Measurements from ENCODE around the gene SP6. TPM values are rescaled to one million over a fixed set of nuclear protein-coding genes. Genes with fewer than 3 reads are reported as not detected.

Gene SP6
- total and polyA plus RNA-seq, 2 experiments from 2014 or later = 1.3 to 1.7 TPM

GRCh38 chr17:47852113-47852949 is 1.4 kb upstream of the SP6 start:
- DNase-seq (ENCODE audit: low spot score) = no peak
- H2AFZ ChIP-seq = no peak overlapping the region
- no peaks in the 10 kb centered on the region for H3K36me3 ChIP-seq (replicated peaks; ENCODE audit: insufficient read depth, low read depth)
- H3K79me2 ChIP-seq = no peaks in the 10 kb centered on the region
- H3K27ac ChIP-seq = no peak overlapping the region
- H4K20me1 ChIP-seq (ENCODE audit: insufficient read depth, poor library complexity, severe bottlenecking) = no peaks in the 10 kb centered on the region
- TF ChIP-seq EZH2 (IDR thresholded peaks at IDR 0.05; ENCODE audit: borderline replicate concordance) (peak; percentile 51), CTCF (IDR thresholded peaks at IDR 0.05; ENCODE audit: poor library complexity) (no peak), EZH2phosphoT487 (IDR thresholded peaks at IDR 0.05; ENCODE audit: low read depth, severe bottlenecking, unreplicated experiment) (peak; percentile 56)
- H3K4me3 ChIP-seq = no peak overlapping the region
- H3K4me1 ChIP-seq (ENCODE audit: insufficient read depth) = peaks cover 8% of the 10 kb centered on the region
- no peaks in the 10 kb centered on the region for H3K9me3 ChIP-seq (ENCODE audit: low read depth)
- H3K27me3 ChIP-seq = peaks cover 83% of the 10 kb centered on the region
- H3K4me2 ChIP-seq = peak overlapping the region; percentile 90
- WGBS (ENCODE audit: low lambda C conversion rate, missing lambda C conversion rate) = 41% methylated on average over 32 of the region's 32 CpGs
- no peaks in the 10 kb centered on the region for H3K9me2 ChIP-seq (replicated peaks; ENCODE audit: insufficient read depth)

GRCh38 chr17:47851764-47852112 is 775 bp upstream of the SP6 start:
- no peak for DNase-seq (ENCODE audit: low spot score)
- Histone ChIP-seq H3K27me3 (peaks cover 85% of the 10 kb centered on the region), H3K27ac (no peak overlapping the region), H4K20me1 (ENCODE audit: insufficient read depth, poor library complexity, severe bottlenecking) (no peaks in the 10 kb centered on the region), H3K4me2 (peak overlapping the region; percentile 90), H3K4me3 (no peak overlapping the region), H3K36me3 (replicated peaks; ENCODE audit: insufficient read depth, low read depth) (no peaks in the 10 kb centered on the region), H3K79me2 (no peaks in the 10 kb centered on the region), H2AFZ (no peak overlapping the region), H3K9me2 (replicated peaks; ENCODE audit: insufficient read depth) (no peaks in the 10 kb centered on the region), H3K9me3 (ENCODE audit: low read depth) (no peaks in the 10 kb centered on the region), H3K4me1 (ENCODE audit: insufficient read depth) (peaks cover 14% of the 10 kb centered on the region)
- no peak for TF ChIP-seq EZH2phosphoT487 (IDR thresholded peaks at IDR 0.05; ENCODE audit: low read depth, severe bottlenecking, unreplicated experiment)
- TF ChIP-seq EZH2 (IDR thresholded peaks at IDR 0.05; ENCODE audit: borderline replicate concordance) = no peak
- TF ChIP-seq CTCF (IDR thresholded peaks at IDR 0.05; ENCODE audit: poor library complexity) = no peak
- WGBS (ENCODE audit: low lambda C conversion rate, missing lambda C conversion rate) = 43% methylated on average over 9 of the region's 11 CpGs

GRCh38 chr17:47850373-47850691 is 631 bp downstream of the SP6 start:
- Histone ChIP-seq H3K27me3 (peaks cover 85% of the 10 kb centered on the region), H3K9me3 (ENCODE audit: low read depth) (no peaks in the 10 kb centered on the region), H3K27ac (no peak overlapping the region), H3K9me2 (replicated peaks; ENCODE audit: insufficient read depth) (no peaks in the 10 kb centered on the region), H4K20me1 (ENCODE audit: insufficient read depth, poor library complexity, severe bottlenecking) (no peaks in the 10 kb centered on the region), H3K4me3 (no peak overlapping the region), H2AFZ (peak overlapping the region; percentile 51), H3K4me2 (peak overlapping the region; percentile 90), H3K36me3 (replicated peaks; ENCODE audit: insufficient read depth, low read depth) (no peaks in the 10 kb centered on the region), H3K79me2 (no peaks in the 10 kb centered on the region), H3K4me1 (ENCODE audit: insufficient read depth) (peaks cover 18% of the 10 kb centered on the region)
- TF ChIP-seq EZH2 (IDR thresholded peaks at IDR 0.05; ENCODE audit: borderline replicate concordance) (no peak), CTCF (IDR thresholded peaks at IDR 0.05; ENCODE audit: poor library complexity) (no peak), EZH2phosphoT487 (IDR thresholded peaks at IDR 0.05; ENCODE audit: low read depth, severe bottlenecking, unreplicated experiment) (no peak)
- WGBS (ENCODE audit: low lambda C conversion rate, missing lambda C conversion rate) = 40% methylated on average over 8 of the region's 9 CpGs
- no peak for DNase-seq (ENCODE audit: low spot score)

All from hepatocyte (in vitro differentiated cells).